Measurements from ENCODE around the gene SNX18. TPM values are rescaled to one million over a fixed set of nuclear protein-coding genes. Genes with fewer than 3 reads are reported as not detected.

Gene SNX18
- total and polyA plus RNA-seq, 10 of the 15 experiments (the other 5 are each of a cell fraction or from before 2014, with no cell fraction given): 0.27 to 1.7 (median 0.47) TPM

DNA sequence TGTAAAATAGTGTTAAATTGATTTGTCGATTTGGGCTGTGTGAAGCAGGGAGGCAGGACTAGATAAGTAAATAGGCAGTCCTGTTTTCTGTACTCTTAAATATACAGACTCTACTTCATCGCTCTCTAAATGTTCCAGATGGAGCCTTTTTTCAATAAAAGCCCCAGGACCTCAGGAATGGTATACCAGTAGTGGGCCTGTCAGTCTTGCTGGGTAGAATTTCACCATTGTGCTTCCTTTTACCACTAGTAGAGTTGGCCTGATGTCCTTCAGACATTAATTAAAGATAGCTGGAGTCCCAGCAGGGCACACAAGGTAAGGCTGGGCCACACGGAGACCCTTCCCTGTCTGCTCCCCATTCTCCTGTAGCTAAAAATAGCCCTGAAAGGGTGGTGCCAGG is 6.0 kb downstream of the SNX18 start:
- no peak overlapping the region for H2AFZ ChIP-seq (ENCODE audit: control insufficient read depth, low read depth, low read length)
- 34% methylated on average over 3 of the region's 3 CpGs for WGBS (ENCODE audit: insufficient coverage, insufficient replicate concordance, low lambda C conversion rate, missing lambda C conversion rate)
- no peaks in the 10 kb centered on the region for H3K27me3 ChIP-seq (replicated peaks in 1 of 2; ENCODE audit: control insufficient read depth in 2 of 2, insufficient read depth in 2 of 2, low read length in 1 of 2)
- H3K27ac ChIP-seq (ENCODE audit: control insufficient read depth, insufficient read depth): no peak overlapping the region
- in situ Hi-C loops (cut with MboI): no loop called here
- no peaks in the 10 kb centered on the region for H4K20me1 ChIP-seq (ENCODE audit: control insufficient read depth, insufficient read depth)
- H3K79me2 ChIP-seq (ENCODE audit: control insufficient read depth, insufficient read depth, low read length): no peaks in the 10 kb centered on the region
- DNase-seq (ENCODE audit: low read depth, low spot score) (no peak), FAIRE-seq (no peak), ATAC-seq (no peak)
- SMC1A ChIA-PET (ENCODE audit: uncharacterized antibody, unreplicated experiment): interaction anchor here (1.7 kb wide), 1 partner anchor 12 kb away, joined by 7 read pairs; no protein-coding TSS in a partner anchor
- no peaks in the 10 kb centered on the region for H3K36me3 ChIP-seq (ENCODE audit: control insufficient read depth in 2 of 2, insufficient read depth in 2 of 2, low read length in 1 of 2)
- no peak overlapping the region for H3K9ac ChIP-seq (ENCODE audit: control insufficient read depth, insufficient read depth, low read length)
- RAD21 ChIA-PET (ENCODE audit: unreplicated experiment): no interaction called here
- TF ChIP-seq BHLHE40 (IDR thresholded peaks at IDR 0.05; ENCODE audit: borderline replicate concordance in 1 of 2, low read depth in 2 of 2, low read length in 1 of 2) (no peak), SUPT20H (IDR thresholded peaks at IDR 0.05; ENCODE audit: borderline replicate concordance, control insufficient read depth, low read depth, low read length) (no peak), EGR1 (IDR thresholded peaks at IDR 0.05; ENCODE audit: borderline replicate concordance in 1 of 2, low read depth in 2 of 2, low read length in 2 of 2) (no peak), SRF (IDR thresholded peaks at IDR 0.05; ENCODE audit: low read depth in 2 of 2, low read length in 2 of 2) (no peak)
- POLR2A ChIA-PET: no interaction called here
- no TSS peak for BruUV-seq (replicated peaks)
- no peaks in the 10 kb centered on the region for H3K4me1 ChIP-seq (ENCODE audit: control insufficient read depth, insufficient read depth, low read length)
- intact Hi-C loops (cut with micrococcal nuclease; ENCODE audit: unreplicated experiment): no loop called here
- H3K9me3 ChIP-seq (replicated peaks; ENCODE audit: control insufficient read depth, insufficient read depth, low read length): no peaks in the 10 kb centered on the region; the same call in 2 of the 3 replicates
- CTCF ChIA-PET: interaction anchor here (0.6 kb wide), 1 partner anchor 36 kb away, joined by 3 read pairs; no protein-coding TSS in a partner anchor
- H3K4me3 ChIP-seq: no peak overlapping the region
- H3K4me2 ChIP-seq (ENCODE audit: control insufficient read depth, insufficient read depth): no peak overlapping the region

- Histone ChIP-seq H4K20me1 (ENCODE audit: control insufficient read depth, insufficient read depth) (no peaks in the 10 kb centered on the region), H3K36me3 (ENCODE audit: control insufficient read depth in 2 of 2, insufficient read depth in 2 of 2, low read length in 1 of 2) (no peaks in the 10 kb centered on the region), H3K4me3 (no peak overlapping the region), H3K79me2 (ENCODE audit: control insufficient read depth, insufficient read depth, low read length) (no peaks in the 10 kb centered on the region), H3K4me2 (ENCODE audit: control insufficient read depth, insufficient read depth) (no peak overlapping the region), H3K27me3 (replicated peaks in 1 of 2; ENCODE audit: control insufficient read depth in 2 of 2, insufficient read depth in 2 of 2, low read length in 1 of 2) (no peaks in the 10 kb centered on the region), H2AFZ (ENCODE audit: control insufficient read depth, low read depth, low read length) (no peak overlapping the region), H3K27ac (ENCODE audit: control insufficient read depth, insufficient read depth) (no peak overlapping the region), H3K9ac (ENCODE audit: control insufficient read depth, insufficient read depth, low read length) (no peak overlapping the region), H3K9me3 (replicated peaks; ENCODE audit: control insufficient read depth, insufficient read depth, low read length) (no peaks in the 10 kb centered on the region; the same call in 2 of the 3 replicates), H3K4me1 (ENCODE audit: control insufficient read depth, insufficient read depth, low read length) (no peaks in the 10 kb centered on the region)
- ChIA-PET POLR2A (no interaction called here), SMC1A (ENCODE audit: uncharacterized antibody, unreplicated experiment) (interaction anchor here (1.7 kb wide), 1 partner anchor 11 kb away, joined by 7 read pairs; no protein-coding TSS in a partner anchor), RAD21 (ENCODE audit: unreplicated experiment) (no interaction called here), CTCF (interaction anchor here (0.6 to 2.9 kb wide), 2 partner anchors 36 to 321 kb away, joined by 3 to 13 read pairs; no protein-coding TSS in a partner anchor)
- ATAC-seq (no peak), FAIRE-seq (no peak), DNase-seq (ENCODE audit: low read depth, low spot score) (no peak)
- intact Hi-C loops (cut with micrococcal nuclease; ENCODE audit: unreplicated experiment) (no loop called here), in situ Hi-C loops (cut with MboI) (no loop called here)
- WGBS (ENCODE audit: insufficient coverage, insufficient replicate concordance, low lambda C conversion rate, missing lambda C conversion rate): 62% methylated on average over 8 of the region's 8 CpGs
- no TSS peak for BruUV-seq (replicated peaks)
- TF ChIP-seq, protein P1, sequence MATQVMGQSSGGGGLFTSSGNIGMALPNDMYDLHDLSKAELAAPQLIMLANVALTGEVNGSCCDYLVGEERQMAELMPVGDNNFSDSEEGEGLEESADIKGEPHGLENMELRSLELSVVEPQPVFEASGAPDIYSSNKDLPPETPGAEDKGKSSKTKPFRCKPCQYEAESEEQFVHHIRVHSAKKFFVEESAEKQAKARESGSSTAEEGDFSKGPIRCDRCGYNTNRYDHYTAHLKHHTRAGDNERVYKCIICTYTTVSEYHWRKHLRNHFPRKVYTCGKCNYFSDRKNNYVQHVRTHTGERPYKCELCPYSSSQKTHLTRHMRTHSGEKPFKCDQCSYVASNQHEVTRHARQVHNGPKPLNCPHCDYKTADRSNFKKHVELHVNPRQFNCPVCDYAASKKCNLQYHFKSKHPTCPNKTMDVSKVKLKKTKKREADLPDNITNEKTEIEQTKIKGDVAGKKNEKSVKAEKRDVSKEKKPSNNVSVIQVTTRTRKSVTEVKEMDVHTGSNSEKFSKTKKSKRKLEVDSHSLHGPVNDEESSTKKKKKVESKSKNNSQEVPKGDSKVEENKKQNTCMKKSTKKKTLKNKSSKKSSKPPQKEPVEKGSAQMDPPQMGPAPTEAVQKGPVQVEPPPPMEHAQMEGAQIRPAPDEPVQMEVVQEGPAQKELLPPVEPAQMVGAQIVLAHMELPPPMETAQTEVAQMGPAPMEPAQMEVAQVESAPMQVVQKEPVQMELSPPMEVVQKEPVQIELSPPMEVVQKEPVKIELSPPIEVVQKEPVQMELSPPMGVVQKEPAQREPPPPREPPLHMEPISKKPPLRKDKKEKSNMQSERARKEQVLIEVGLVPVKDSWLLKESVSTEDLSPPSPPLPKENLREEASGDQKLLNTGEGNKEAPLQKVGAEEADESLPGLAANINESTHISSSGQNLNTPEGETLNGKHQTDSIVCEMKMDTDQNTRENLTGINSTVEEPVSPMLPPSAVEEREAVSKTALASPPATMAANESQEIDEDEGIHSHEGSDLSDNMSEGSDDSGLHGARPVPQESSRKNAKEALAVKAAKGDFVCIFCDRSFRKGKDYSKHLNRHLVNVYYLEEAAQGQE (IDR thresholded peaks at IDR 0.05; ENCODE audit: low read depth, low read length): no peak
- no peak for TF ChIP-seq ZNF274 (IDR thresholded peaks at IDR 0.05; ENCODE audit: insufficient read depth, insufficient read length)
- TF ChIP-seq YBX1 (IDR thresholded peaks at IDR 0.05): no peak
- no peak for TF ChIP-seq ASH2L (IDR thresholded peaks at IDR 0.05; ENCODE audit: borderline replicate concordance, low read depth)
- no peak for TF ChIP-seq SREBF1 (IDR thresholded peaks at IDR 0.05; ENCODE audit: low read length)
- TF ChIP-seq SKIL (IDR thresholded peaks at IDR 0.05; ENCODE audit: low read depth, poor library complexity, severe bottlenecking): no peak
Measured at GRCh38 chr5:54524082-54524481, 6.5 kb downstream of the SNX18 start.
